ENCODE data around the gene DNAJC7.

The DNAJC7 gene

GRCh38 chr17:42051013-42051400 is 33.8 kb upstream of the DNAJC7 start:
- Mint-ChIP-seq H3K4me1 (ENCODE audit: low read depth) (peaks cover 7% of the 10 kb centered on the region), H3K27ac (no peak overlapping the region), H3K36me3 (ENCODE audit: low read depth) (no peaks in the 10 kb centered on the region), H3K9me3 (no peaks in the 10 kb centered on the region), H3K27me3 (ENCODE audit: low read depth) (peaks cover 44% of the 10 kb centered on the region), H3K4me3 (peak overlapping the region; percentile 74)
- no peak for DNase-seq (ENCODE audit: low spot score)

- Mint-ChIP-seq H3K4me1 (ENCODE audit: low read depth) (peaks cover 7% of the 10 kb centered on the region), H3K4me3 (peak within 1 kb of the TSS; percentile 74), H3K27ac (no peak within 1 kb of the TSS), H3K9me3 (no peaks in the 10 kb centered on the region), H3K36me3 (ENCODE audit: low read depth) (no peaks in the 10 kb centered on the region), H3K27me3 (ENCODE audit: low read depth) (peaks cover 44% of the 10 kb centered on the region)
- peak; percentile 20 for DNase-seq (ENCODE audit: low spot score)
These were observed 33.3 kb upstream of the DNAJC7 start, which contains the start of gene C17orf113 for GRCh38 chr17:42050393-42051012. Gene C17orf113, minus strand, starts transcription at chr17:42050601. Its CDS starts 7,225 bp downstream, at chr17:42043376.

GRCh38 chr17:42049834-42050392 is 32.7 kb upstream of the DNAJC7 start:
- Mint-ChIP-seq H3K27ac (no peak overlapping the region), H3K36me3 (ENCODE audit: low read depth) (no peaks in the 10 kb centered on the region), H3K27me3 (ENCODE audit: low read depth) (peaks cover 41% of the 10 kb centered on the region), H3K9me3 (no peaks in the 10 kb centered on the region), H3K4me1 (ENCODE audit: low read depth) (peaks cover 7% of the 10 kb centered on the region), H3K4me3 (peak overlapping the region; percentile 69)
- no peak for DNase-seq (ENCODE audit: low spot score)

GRCh38 chr17:42047343-42047742 is 30.1 kb upstream of the DNAJC7 start:
- H3K36me3 Mint-ChIP-seq (ENCODE audit: low read depth): no peaks in the 10 kb centered on the region
- peaks cover 33% of the 10 kb centered on the region for H3K27me3 Mint-ChIP-seq (ENCODE audit: low read depth)
- H3K4me1 Mint-ChIP-seq (ENCODE audit: low read depth): peaks cover 7% of the 10 kb centered on the region
- H3K9me3 Mint-ChIP-seq: no peaks in the 10 kb centered on the region
- no peak overlapping the region for H3K4me3 Mint-ChIP-seq
- H3K27ac Mint-ChIP-seq: no peak overlapping the region
- no peak for DNase-seq (ENCODE audit: low spot score)

GRCh38 chr17:42045719-42046118 is 28.5 kb upstream of the DNAJC7 start:
- H3K4me3 Mint-ChIP-seq: no peak overlapping the region
- no peaks in the 10 kb centered on the region for H3K36me3 Mint-ChIP-seq (ENCODE audit: low read depth)
- peaks cover under 1% of the 10 kb centered on the region for H3K4me1 Mint-ChIP-seq (ENCODE audit: low read depth)
- H3K27me3 Mint-ChIP-seq (ENCODE audit: low read depth): peaks cover 17% of the 10 kb centered on the region
- DNase-seq (ENCODE audit: low spot score): no peak
- H3K9me3 Mint-ChIP-seq: no peaks in the 10 kb centered on the region
- no peak overlapping the region for H3K27ac Mint-ChIP-seq

- Mint-ChIP-seq H3K36me3 (ENCODE audit: low read depth) (no peaks in the 10 kb centered on the region), H3K4me3 (no peak overlapping the region), H3K4me1 (ENCODE audit: low read depth) (no peaks in the 10 kb centered on the region)
These were observed 25.5 kb upstream of the DNAJC7 start for GRCh38 chr17:42042598-42043319.

GRCh38 chr17:42041619-42042018 is 24.4 kb upstream of the DNAJC7 start:
- Mint-ChIP-seq H3K4me1 (ENCODE audit: low read depth) (no peaks in the 10 kb centered on the region), H3K27me3 (ENCODE audit: low read depth) (peaks cover 2% of the 10 kb centered on the region), H3K27ac (no peak overlapping the region), H3K9me3 (no peaks in the 10 kb centered on the region), H3K36me3 (ENCODE audit: low read depth) (no peaks in the 10 kb centered on the region), H3K4me3 (no peak overlapping the region)
- DNase-seq (ENCODE audit: low spot score): no peak

More at GRCh38 chr17:42042598-42043319, 25.5 kb upstream of the DNAJC7 start:
- H3K9me3 Mint-ChIP-seq: no peaks in the 10 kb centered on the region
- H3K27me3 Mint-ChIP-seq (ENCODE audit: low read depth): peaks cover 2% of the 10 kb centered on the region
- no peak for DNase-seq (ENCODE audit: low spot score)
- H3K27ac Mint-ChIP-seq: no peak overlapping the region

- no peaks in the 10 kb centered on the region for H3K36me3 Mint-ChIP-seq (ENCODE audit: low read depth)
- DNase-seq (ENCODE audit: low spot score): no peak
- no peaks in the 10 kb centered on the region for H3K4me1 Mint-ChIP-seq (ENCODE audit: low read depth)
- no peaks in the 10 kb centered on the region for H3K9me3 Mint-ChIP-seq
- no peak overlapping the region for H3K4me3 Mint-ChIP-seq
- H3K27ac Mint-ChIP-seq: no peak overlapping the region
- H3K27me3 Mint-ChIP-seq (ENCODE audit: low read depth): peaks cover 2% of the 10 kb centered on the region
These were observed 23.6 kb upstream of the DNAJC7 start for GRCh38 chr17:42040818-42041217.

GRCh38 chr17:42039794-42040763 is 22.8 kb upstream of the DNAJC7 start:
- no peak overlapping the region for H3K4me3 Mint-ChIP-seq
- no peak overlapping the region for H3K27ac Mint-ChIP-seq
- no peaks in the 10 kb centered on the region for H3K36me3 Mint-ChIP-seq (ENCODE audit: low read depth)
- no peaks in the 10 kb centered on the region for H3K4me1 Mint-ChIP-seq (ENCODE audit: low read depth)
- no peaks in the 10 kb centered on the region for H3K9me3 Mint-ChIP-seq
- peaks cover 2% of the 10 kb centered on the region for H3K27me3 Mint-ChIP-seq (ENCODE audit: low read depth)
- no peak for DNase-seq (ENCODE audit: low spot score)

- no peak overlapping the region for H3K27ac Mint-ChIP-seq
- H3K4me1 Mint-ChIP-seq (ENCODE audit: low read depth): peaks cover 7% of the 10 kb centered on the region
- DNase-seq (ENCODE audit: low spot score): no peak
- H3K27me3 Mint-ChIP-seq (ENCODE audit: low read depth): peaks cover 4% of the 10 kb centered on the region
- no peak overlapping the region for H3K4me3 Mint-ChIP-seq
- no peaks in the 10 kb centered on the region for H3K36me3 Mint-ChIP-seq (ENCODE audit: low read depth)
- no peaks in the 10 kb centered on the region for H3K9me3 Mint-ChIP-seq
These were observed 21.2 kb upstream of the DNAJC7 start for GRCh38 chr17:42038221-42038973.

- Mint-ChIP-seq H3K4me3 (no peak overlapping the region), H3K9me3 (no peaks in the 10 kb centered on the region), H3K4me1 (ENCODE audit: low read depth) (peaks cover 7% of the 10 kb centered on the region), H3K27me3 (ENCODE audit: low read depth) (peaks cover 4% of the 10 kb centered on the region), H3K27ac (no peak overlapping the region), H3K36me3 (ENCODE audit: low read depth) (no peaks in the 10 kb centered on the region)
- no peak for DNase-seq (ENCODE audit: low spot score)
These were observed 16.8 kb upstream of the DNAJC7 start for GRCh38 chr17:42034059-42034458.

- DNase-seq (ENCODE audit: low spot score): no peak
- Mint-ChIP-seq H3K9me3 (no peaks in the 10 kb centered on the region), H3K4me1 (ENCODE audit: low read depth) (peaks cover 7% of the 10 kb centered on the region), H3K4me3 (no peak overlapping the region), H3K36me3 (ENCODE audit: low read depth) (no peaks in the 10 kb centered on the region), H3K27ac (no peak overlapping the region), H3K27me3 (ENCODE audit: low read depth) (peaks cover 2% of the 10 kb centered on the region)
These were observed 14.3 kb upstream of the DNAJC7 start for GRCh38 chr17:42031584-42031983.

- Mint-ChIP-seq H3K27me3 (ENCODE audit: low read depth) (no peaks in the 10 kb centered on the region), H3K4me1 (ENCODE audit: low read depth) (peaks cover 6% of the 10 kb centered on the region), H3K36me3 (ENCODE audit: low read depth) (peaks cover 3% of the 10 kb centered on the region), H3K27ac (no peak overlapping the region), H3K9me3 (no peaks in the 10 kb centered on the region), H3K4me3 (no peak overlapping the region)
- DNase-seq (ENCODE audit: low spot score): no peak
These were observed 11.5 kb upstream of the DNAJC7 start for GRCh38 chr17:42028791-42029127.
